BLaER1 (cell line): Measurements from ENCODE around the gene RPL29.

ENCODE experiments used
- H3K27ac ChIP-seq: shearing (Covaris generic); formaldehyde crosslinking; 2 replicates; pipeline ENCODE4 v1.8.1; 2022
- H3K27me3 ChIP-seq: shearing (Covaris generic); formaldehyde crosslinking; 2 replicates; pipeline ENCODE4 v1.8.1; 2022
- H3K36me3 ChIP-seq: shearing (Covaris generic); formaldehyde crosslinking; 2 replicates; pipeline ENCODE4 v1.8.1; 2022
- H3K4me1 ChIP-seq: shearing (Covaris generic); formaldehyde crosslinking; 2 replicates; pipeline ENCODE4 v1.8.1; 2022
- H3K4me2 ChIP-seq: shearing (Covaris generic); formaldehyde crosslinking; 2 replicates; pipeline ENCODE4 v1.8.1; 2022
- H3K4me3 ChIP-seq: shearing (Covaris generic); formaldehyde crosslinking; 2 replicates; pipeline ENCODE4 v1.8.1; 2022
- H3K9ac ChIP-seq: shearing (Covaris generic); formaldehyde crosslinking; 2 replicates; pipeline ENCODE4 v1.8.1; 2022
- H3K9me3 ChIP-seq: shearing (Covaris generic); formaldehyde crosslinking; 2 replicates; pipeline ENCODE4 v1.8.1; 2022
- H4K20me1 ChIP-seq: shearing (Covaris generic); formaldehyde crosslinking; 2 replicates; pipeline ENCODE4 v1.8.1; 2022
- Cebpa-rat ChIP-seq: shearing (Covaris generic); IDR thresholded peaks from 2 replicates; pipeline ENCODE4 v1.8.1; 2022

RPL29 gene

GRCh38 chr3:51987568-51987967 lies 8.1 kb downstream of the RPL29 start:
- H3K4me2 ChIP-seq: no peak overlapping the region
- no peak overlapping the region for H3K9ac ChIP-seq
- TF ChIP-seq Cebpa-rat: no peak
- H3K4me3 ChIP-seq: no peak overlapping the region
- H3K9me3 ChIP-seq: no peaks in the 10 kb centered on the region
- peaks cover 56% of the 10 kb centered on the region for H3K4me1 ChIP-seq
- H3K27me3 ChIP-seq: no peaks in the 10 kb centered on the region
- peaks cover 49% of the 10 kb centered on the region for H4K20me1 ChIP-seq
- H3K36me3 ChIP-seq: peaks cover 34% of the 10 kb centered on the region
- no peak overlapping the region for H3K27ac ChIP-seq

GRCh38 chr3:51986010-51986947 lies 9.4 kb downstream of the RPL29 start:
- Histone ChIP-seq H3K36me3 (peaks cover 21% of the 10 kb centered on the region), H3K4me3 (no peak overlapping the region), H3K27ac (no peak overlapping the region), H3K27me3 (no peaks in the 10 kb centered on the region), H3K9ac (no peak overlapping the region), H3K4me2 (no peak overlapping the region), H3K9me3 (no peaks in the 10 kb centered on the region), H4K20me1 (peaks cover 36% of the 10 kb centered on the region), H3K4me1 (peaks cover 56% of the 10 kb centered on the region)
- TF ChIP-seq Cebpa-rat: no peak

GRCh38 chr3:51985063-51985462 lies 10.6 kb downstream of the RPL29 start:
- no peak for TF ChIP-seq Cebpa-rat
- peaks cover 28% of the 10 kb centered on the region for H3K36me3 ChIP-seq
- no peaks in the 10 kb centered on the region for H3K27me3 ChIP-seq
- H4K20me1 ChIP-seq: peaks cover 24% of the 10 kb centered on the region; the same call in 1 of the 2 replicates
- peak overlapping the region; percentile 11; the same call in 1 of the 2 replicates for H3K4me2 ChIP-seq
- peaks cover 54% of the 10 kb centered on the region for H3K4me1 ChIP-seq
- H3K9ac ChIP-seq: no peak overlapping the region
- H3K9me3 ChIP-seq: no peaks in the 10 kb centered on the region
- H3K27ac ChIP-seq: no peak overlapping the region
- H3K4me3 ChIP-seq: no peak overlapping the region

- 0 out of 2 replicates have a peak overlapping the region, but pooled peaks have one; percentile 84 for H3K9ac ChIP-seq
- H4K20me1 ChIP-seq: peaks cover 16% of the 10 kb centered on the region; the same call in 1 of the 2 replicates
- peak overlapping the region; percentile 95 for H3K4me2 ChIP-seq
- no peaks in the 10 kb centered on the region for H3K27me3 ChIP-seq
- no peak for TF ChIP-seq Cebpa-rat
- H3K4me3 ChIP-seq: no peak overlapping the region
- H3K36me3 ChIP-seq: peaks cover 26% of the 10 kb centered on the region
- peak overlapping the region; percentile 88 for H3K27ac ChIP-seq
- no peaks in the 10 kb centered on the region for H3K9me3 ChIP-seq
- H3K4me1 ChIP-seq: peaks cover 46% of the 10 kb centered on the region
Measured at GRCh38 chr3:51984269-51984647, 11.4 kb downstream of the RPL29 start.

- Histone ChIP-seq H3K9ac (peak overlapping the region; percentile 84), H4K20me1 (peaks cover 11% of the 10 kb centered on the region; the same call in 1 of the 2 replicates), H3K36me3 (peaks cover 21% of the 10 kb centered on the region), H3K27me3 (no peaks in the 10 kb centered on the region), H3K9me3 (no peaks in the 10 kb centered on the region), H3K4me1 (peaks cover 43% of the 10 kb centered on the region), H3K4me2 (peak overlapping the region; percentile 95), H3K4me3 (peak overlapping the region; percentile 72), H3K27ac (peak overlapping the region; percentile 88)
- TF ChIP-seq Cebpa-rat: no peak
Measured at GRCh38 chr3:51983578-51984268, 12.0 kb downstream of the RPL29 start.

GRCh38 chr3:51982838-51983577 lies 12.7 kb downstream of the RPL29 start, which contains the start of gene ACY1:
TSS of gene ACY1 (plus strand) at chr3:51983535. CDS start at chr3:51984065, 530 bp downstream.
- peaks cover 44% of the 10 kb centered on the region for H3K4me1 ChIP-seq
- no peaks in the 10 kb centered on the region for H3K27me3 ChIP-seq
- H4K20me1 ChIP-seq: peaks cover 4% of the 10 kb centered on the region; the same call in 1 of the 2 replicates
- peak within 1 kb of the TSS; percentile 72 for H3K4me3 ChIP-seq
- no peaks in the 10 kb centered on the region for H3K9me3 ChIP-seq
- H3K36me3 ChIP-seq: peaks cover 16% of the 10 kb centered on the region
- peak within 1 kb of the TSS; percentile 84 for H3K9ac ChIP-seq
- peak within 1 kb of the TSS; percentile 88 for H3K27ac ChIP-seq
- H3K4me2 ChIP-seq: peak within 1 kb of the TSS; percentile 95
- TF ChIP-seq Cebpa-rat: no peak

- TF ChIP-seq Cebpa-rat: no peak
- Histone ChIP-seq H3K4me1 (peaks cover 50% of the 10 kb centered on the region), H3K9me3 (no peaks in the 10 kb centered on the region), H4K20me1 (no peaks in the 10 kb centered on the region), H3K27me3 (no peaks in the 10 kb centered on the region), H3K9ac (peak overlapping the region; percentile 84), H3K36me3 (peaks cover 16% of the 10 kb centered on the region), H3K27ac (peak overlapping the region; percentile 88), H3K4me2 (peak overlapping the region; percentile 95), H3K4me3 (peak overlapping the region; percentile 72)
Measured at GRCh38 chr3:51982352-51982837, 13.3 kb downstream of the RPL29 start.

GRCh38 chr3:51980253-51980652 lies 15.4 kb downstream of the RPL29 start:
- H3K9me3 ChIP-seq: no peaks in the 10 kb centered on the region
- no peak for TF ChIP-seq Cebpa-rat
- H3K9ac ChIP-seq: no peak overlapping the region
- H3K27ac ChIP-seq: no peak overlapping the region
- H3K4me3 ChIP-seq: no peak overlapping the region
- H3K36me3 ChIP-seq: peaks cover 16% of the 10 kb centered on the region
- H4K20me1 ChIP-seq: no peaks in the 10 kb centered on the region
- peaks cover 71% of the 10 kb centered on the region for H3K4me1 ChIP-seq
- H3K27me3 ChIP-seq: no peaks in the 10 kb centered on the region
- no peak overlapping the region for H3K4me2 ChIP-seq

GRCh38 chr3:51978143-51978502 lies 17.6 kb downstream of the RPL29 start:
- Histone ChIP-seq H3K27me3 (no peaks in the 10 kb centered on the region), H3K9me3 (no peaks in the 10 kb centered on the region), H3K36me3 (peaks cover 16% of the 10 kb centered on the region), H3K9ac (no peak overlapping the region), H4K20me1 (no peaks in the 10 kb centered on the region), H3K4me3 (no peak overlapping the region), H3K4me1 (peaks cover 68% of the 10 kb centered on the region), H3K27ac (0 out of 2 replicates have a peak overlapping the region, but pooled peaks have one; percentile 14), H3K4me2 (peak overlapping the region; percentile 99; the same call in 1 of the 2 replicates)
- TF ChIP-seq Cebpa-rat: no peak
